OCI-LY1 (cell line): ENCODE measurements around the gene DUSP22.

Experiments
- H2AFZ ChIP-seq: fragments of 200-600 bp; sonication (generic), shearing (Covaris generic); 2 replicates; pipeline ENCODE4 v1.6.0; 2014; ENCODE audit warnings: antibody characterized with exemption, mild to moderate bottlenecking, low read length
- H3F3A ChIP-seq: fragments of 200-600 bp; sonication (generic), shearing (Covaris generic); 2 replicates; pipeline ENCODE4 v1.6.0; 2014; ENCODE audit warnings: mild to moderate bottlenecking, antibody characterized with exemption, low read length, moderate library complexity; ENCODE audit not compliant: insufficient read depth
- H3K27ac ChIP-seq: fragments of 200-600 bp; sonication (generic); 2 replicates; pipeline ENCODE4 v1.5.1; 2014; ENCODE audit warnings: low read length, mixed run types, mild to moderate bottlenecking, low read depth; ENCODE audit not compliant: poor library complexity, severe bottlenecking
- H3K27me3 ChIP-seq: fragments of 200-600 bp; sonication (generic); 2 replicates; pipeline ENCODE4 v1.6.0; 2014; ENCODE audit warnings: antibody characterized with exemption, mild to moderate bottlenecking, low read length, moderate library complexity; ENCODE audit not compliant: insufficient read depth
- H3K36me3 ChIP-seq: fragments of 200-600 bp; sonication (generic); 2 replicates; pipeline ENCODE4 v1.6.1; 2014; ENCODE audit warnings: mild to moderate bottlenecking, antibody characterized with exemption, low read length, moderate library complexity, mixed read lengths; ENCODE audit not compliant: insufficient read depth
- H3K4me1 ChIP-seq: fragments of 200-600 bp; sonication (generic); 2 replicates; pipeline ENCODE4 v1.5.1; 2014; ENCODE audit warnings: mild to moderate bottlenecking, low read length, moderate library complexity; ENCODE audit not compliant: insufficient read depth, severe bottlenecking
- H3K4me2 ChIP-seq: fragments of 200-600 bp; sonication (generic), shearing (Covaris generic); 2 replicates; pipeline ENCODE4 v1.6.1; 2014; ENCODE audit warnings: low read length
- H3K4me3 ChIP-seq: fragments of 200-600 bp; sonication (generic); 2 replicates; pipeline ENCODE4 v1.5.1; 2014; ENCODE audit warnings: low read length, low read depth, mild to moderate bottlenecking, mixed read lengths; ENCODE audit not compliant: poor library complexity, severe bottlenecking
- H3K79me2 ChIP-seq: fragments of 200-600 bp; shearing (Covaris generic); 2 replicates; pipeline ENCODE4 v1.6.1; 2016; ENCODE audit warnings: mixed run types, low read length, mixed read lengths; ENCODE audit not compliant: insufficient read depth
- H3K9ac ChIP-seq: fragments of 200-600 bp; sonication (generic), shearing (Covaris generic); 2 replicates; pipeline ENCODE4 v1.6.1; 2014; ENCODE audit warnings: mild to moderate bottlenecking, low read length, mixed read lengths
- H3K9me2 ChIP-seq: fragments of 200-600 bp; sonication (generic), shearing (Covaris generic); 2 replicates; pipeline ENCODE4 v1.6.1; 2014; ENCODE audit warnings: low read depth, mild to moderate bottlenecking, low read length, mixed read lengths
- H3K9me3 ChIP-seq: fragments of 200-600 bp; shearing (Covaris generic); 2 replicates; pipeline ENCODE4 v1.6.1; 2014; ENCODE audit warnings: low read length, mixed read lengths
- H4K20me1 ChIP-seq: fragments of 200-600 bp; sonication (generic), shearing (Covaris generic); 2 replicates; pipeline ENCODE4 v1.6.0; 2016; ENCODE audit warnings: mild to moderate bottlenecking, low read length; ENCODE audit not compliant: insufficient read depth
- CTCF ChIP-seq: fragments of 200-600 bp; sonication (generic), shearing (Covaris generic); IDR thresholded peaks from 2 replicates; pipeline ENCODE4 v1.5.1; 2017; ENCODE audit warnings: mild to moderate bottlenecking, antibody characterized with exemption, low read length, moderate library complexity, mixed read lengths
- EZH2 ChIP-seq: fragments of 200-600 bp; sonication (generic), shearing (Covaris generic); IDR thresholded peaks from 2 replicates; pipeline ENCODE4 v1.8.0; 2017; ENCODE audit warnings: borderline replicate concordance, mixed run types, mild to moderate bottlenecking, antibody characterized with exemption, low read length, moderate library complexity, mixed read lengths

Gene DUSP22

GRCh38 chr6:254016-254415, 38.3 kb upstream of the DUSP22 start:
- Histone ChIP-seq H3K4me3 (no peak overlapping the region), H3K4me1 (peaks cover 7% of the 10 kb centered on the region), H3K9ac (no peak overlapping the region)

GRCh38 chr6:255041-255750, 37.1 kb upstream of the DUSP22 start:
- Histone ChIP-seq H3K4me3 (no peak overlapping the region), H3K27ac (no peak overlapping the region), H3K9me3 (no peaks in the 10 kb centered on the region), H3K36me3 (no peaks in the 10 kb centered on the region), H3K4me1 (peaks cover 7% of the 10 kb centered on the region), H4K20me1 (no peaks in the 10 kb centered on the region), H2AFZ (no peak overlapping the region), H3K9ac (no peak overlapping the region), H3K4me2 (no peak overlapping the region), H3F3A (no peaks in the 10 kb centered on the region), H3K9me2 (no peaks in the 10 kb centered on the region), H3K27me3 (no peaks in the 10 kb centered on the region), H3K79me2 (no peaks in the 10 kb centered on the region)
- TF ChIP-seq CTCF (no peak), EZH2 (no peak)

More at GRCh38 chr6:254016-254415, 38.3 kb upstream of the DUSP22 start:
- Histone ChIP-seq H3K9me3 (no peaks in the 10 kb centered on the region), H3K36me3 (no peaks in the 10 kb centered on the region), H3K79me2 (no peaks in the 10 kb centered on the region), H3K4me2 (no peak overlapping the region), H4K20me1 (no peaks in the 10 kb centered on the region), H3F3A (no peaks in the 10 kb centered on the region), H3K9me2 (no peaks in the 10 kb centered on the region), H3K27ac (no peak overlapping the region), H3K27me3 (no peaks in the 10 kb centered on the region), H2AFZ (no peak overlapping the region)
- TF ChIP-seq CTCF (no peak), EZH2 (no peak)

GRCh38 chr6:255751-256083, 36.6 kb upstream of the DUSP22 start:
- Histone ChIP-seq H3K27ac (no peak overlapping the region), H2AFZ (peak overlapping the region; percentile 16; the same call in 1 of the 2 replicates), H3K4me1 (peaks cover 7% of the 10 kb centered on the region), H3F3A (no peaks in the 10 kb centered on the region), H3K9ac (no peak overlapping the region), H3K9me2 (no peaks in the 10 kb centered on the region), H3K4me2 (no peak overlapping the region), H4K20me1 (no peaks in the 10 kb centered on the region), H3K9me3 (no peaks in the 10 kb centered on the region), H3K27me3 (no peaks in the 10 kb centered on the region), H3K36me3 (no peaks in the 10 kb centered on the region), H3K79me2 (no peaks in the 10 kb centered on the region), H3K4me3 (no peak overlapping the region)
- TF ChIP-seq EZH2 = no peak
- TF ChIP-seq CTCF = no peak
